ENCODE results near the gene G0S2. TPM values are rescaled to one million over a fixed set of nuclear protein-coding genes. Genes with fewer than 3 reads are reported as not detected.

Gene G0S2
- total RNA-seq, 1 donor: 52.2 TPM

DNA sequence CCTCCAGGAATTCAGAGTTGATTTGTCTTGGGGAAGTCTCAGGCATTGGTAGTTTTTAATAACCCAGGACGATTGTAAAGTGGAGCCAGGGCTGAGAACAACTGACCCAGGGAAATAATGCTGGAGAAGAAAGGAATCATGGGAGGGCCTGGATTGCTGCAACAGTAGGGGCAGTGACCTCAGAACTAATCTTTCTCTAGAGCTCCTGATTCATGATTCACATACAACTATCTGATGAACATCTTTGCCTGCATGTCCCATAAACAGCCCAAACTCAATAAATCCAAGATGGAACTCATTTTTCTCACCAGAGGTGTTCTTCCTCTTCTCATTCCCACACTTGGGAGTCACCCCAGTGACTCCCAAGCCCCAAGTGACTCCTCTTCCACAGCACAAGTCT lies 8.1 kb upstream of the G0S2 start:
- no peak for DNase-seq (ENCODE audit: low read depth)
- TF ChIP-seq, protein P1, sequence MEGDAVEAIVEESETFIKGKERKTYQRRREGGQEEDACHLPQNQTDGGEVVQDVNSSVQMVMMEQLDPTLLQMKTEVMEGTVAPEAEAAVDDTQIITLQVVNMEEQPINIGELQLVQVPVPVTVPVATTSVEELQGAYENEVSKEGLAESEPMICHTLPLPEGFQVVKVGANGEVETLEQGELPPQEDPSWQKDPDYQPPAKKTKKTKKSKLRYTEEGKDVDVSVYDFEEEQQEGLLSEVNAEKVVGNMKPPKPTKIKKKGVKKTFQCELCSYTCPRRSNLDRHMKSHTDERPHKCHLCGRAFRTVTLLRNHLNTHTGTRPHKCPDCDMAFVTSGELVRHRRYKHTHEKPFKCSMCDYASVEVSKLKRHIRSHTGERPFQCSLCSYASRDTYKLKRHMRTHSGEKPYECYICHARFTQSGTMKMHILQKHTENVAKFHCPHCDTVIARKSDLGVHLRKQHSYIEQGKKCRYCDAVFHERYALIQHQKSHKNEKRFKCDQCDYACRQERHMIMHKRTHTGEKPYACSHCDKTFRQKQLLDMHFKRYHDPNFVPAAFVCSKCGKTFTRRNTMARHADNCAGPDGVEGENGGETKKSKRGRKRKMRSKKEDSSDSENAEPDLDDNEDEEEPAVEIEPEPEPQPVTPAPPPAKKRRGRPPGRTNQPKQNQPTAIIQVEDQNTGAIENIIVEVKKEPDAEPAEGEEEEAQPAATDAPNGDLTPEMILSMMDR (IDR thresholded peaks at IDR 0.05; ENCODE audit: insufficient read depth, low read depth, low read length): no peak
- H3K4me3 ChIP-seq (ENCODE audit: low read depth, low read length): no peak overlapping the region

DNA sequence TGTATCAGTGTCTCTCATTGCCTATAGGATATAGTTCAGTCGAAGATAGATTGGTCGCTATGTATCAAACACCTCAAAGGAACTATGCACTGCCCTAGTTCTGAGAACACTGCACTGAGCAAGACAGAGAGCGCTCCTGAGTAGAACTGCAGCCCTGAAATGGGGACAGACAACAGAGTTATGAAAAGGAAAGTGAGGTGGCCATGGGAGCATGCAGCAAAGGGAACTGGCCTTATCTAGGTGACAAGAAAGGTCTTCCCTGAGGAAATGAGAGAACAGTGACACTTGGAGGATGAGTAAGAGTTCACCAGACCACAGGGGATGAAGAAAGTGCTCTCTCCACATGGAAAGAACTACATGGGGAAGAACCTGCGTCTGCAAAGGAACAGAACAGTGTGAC lies 7.5 kb upstream of the G0S2 start:
- TF ChIP-seq, protein P1 (IDR thresholded peaks at IDR 0.05; ENCODE audit: insufficient read depth, low read depth, low read length): no peak
- no peak for DNase-seq (ENCODE audit: low read depth)
- no peak overlapping the region for H3K4me3 ChIP-seq (ENCODE audit: low read depth, low read length)

DNA sequence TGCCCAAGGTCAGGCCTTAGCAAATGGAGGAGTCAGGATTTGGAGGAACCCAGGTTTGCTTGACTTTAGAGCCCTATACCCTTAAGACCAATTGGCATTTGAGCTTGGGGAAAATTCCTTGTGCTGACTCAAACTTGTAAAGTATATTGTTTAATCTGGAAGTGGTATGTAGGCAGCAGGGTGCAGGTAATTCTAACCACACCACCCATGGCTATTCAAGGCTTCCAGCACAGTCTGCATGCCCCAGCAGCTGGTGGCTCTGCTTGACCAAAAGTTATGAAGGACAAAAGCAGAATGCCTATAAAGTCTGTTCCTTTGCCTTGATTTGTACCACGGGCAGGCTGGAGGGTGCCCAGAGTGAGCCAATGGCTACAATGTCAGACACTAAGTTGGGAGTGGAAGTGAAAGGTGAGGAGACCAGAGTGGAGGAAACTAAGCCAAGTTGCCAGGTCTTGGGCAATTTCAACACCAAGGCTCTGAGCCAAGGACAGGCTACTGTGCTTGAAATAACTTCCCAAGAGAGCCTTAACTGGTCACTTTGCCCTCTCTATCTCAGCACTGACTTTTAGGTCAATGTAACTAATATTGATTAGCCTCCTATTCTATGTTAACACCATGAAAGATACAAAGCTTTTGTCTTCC lies 4.7 kb upstream of the G0S2 start:
- TF ChIP-seq, protein P1 (IDR thresholded peaks at IDR 0.05; ENCODE audit: insufficient read depth, low read depth, low read length): no peak
- H3K4me3 ChIP-seq (ENCODE audit: low read depth, low read length): no peak overlapping the region
- no peak for DNase-seq (ENCODE audit: low read depth)

DNA sequence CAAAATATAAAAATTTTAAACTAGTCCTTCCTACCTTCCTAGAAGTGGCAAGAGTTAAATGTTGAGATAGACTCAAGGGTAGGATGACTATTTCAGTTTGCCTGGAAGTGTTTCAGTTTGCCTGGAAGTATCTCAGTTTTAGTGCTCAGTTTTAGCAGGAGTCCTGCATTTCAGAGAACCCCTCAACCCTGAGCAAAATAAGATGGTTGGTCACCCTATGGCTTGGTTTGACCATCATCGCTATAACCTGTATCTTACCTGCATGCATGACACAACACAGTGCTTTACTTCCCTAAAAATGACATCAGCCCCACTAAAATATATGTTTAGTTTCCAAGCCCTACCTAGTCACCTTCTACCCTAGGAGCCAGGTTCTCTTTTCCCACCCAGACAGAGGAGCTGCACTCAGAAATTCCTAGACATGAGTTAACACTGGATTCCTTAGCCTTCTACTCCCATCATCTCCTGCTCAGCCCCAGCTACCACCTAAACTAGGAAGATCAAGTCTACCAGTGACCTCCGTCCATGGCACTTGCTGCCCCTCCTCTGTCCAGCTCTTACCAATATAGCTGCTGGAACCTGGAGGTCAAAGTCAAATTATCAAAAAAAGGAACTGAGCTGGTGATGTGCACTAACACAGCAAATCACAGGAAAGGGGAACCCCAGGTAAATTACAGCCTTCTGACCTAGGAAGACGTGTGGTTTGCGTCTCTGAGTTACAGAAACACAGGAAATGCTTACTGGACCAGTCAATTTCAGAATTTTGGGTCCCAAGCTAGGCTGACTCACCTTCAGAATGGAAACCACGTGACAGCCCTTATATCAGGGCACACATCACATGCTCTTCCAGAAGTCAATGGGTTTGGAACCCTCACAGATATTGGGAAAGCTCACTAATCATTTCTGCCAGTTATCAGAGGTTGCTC lies 2.2 kb upstream of the G0S2 start:
- DNase-seq (ENCODE audit: low read depth): no peak
- TF ChIP-seq, protein P1 (IDR thresholded peaks at IDR 0.05; ENCODE audit: insufficient read depth, low read depth, low read length): no peak
- H3K4me3 ChIP-seq (ENCODE audit: low read depth, low read length): no peak overlapping the region

DNA sequence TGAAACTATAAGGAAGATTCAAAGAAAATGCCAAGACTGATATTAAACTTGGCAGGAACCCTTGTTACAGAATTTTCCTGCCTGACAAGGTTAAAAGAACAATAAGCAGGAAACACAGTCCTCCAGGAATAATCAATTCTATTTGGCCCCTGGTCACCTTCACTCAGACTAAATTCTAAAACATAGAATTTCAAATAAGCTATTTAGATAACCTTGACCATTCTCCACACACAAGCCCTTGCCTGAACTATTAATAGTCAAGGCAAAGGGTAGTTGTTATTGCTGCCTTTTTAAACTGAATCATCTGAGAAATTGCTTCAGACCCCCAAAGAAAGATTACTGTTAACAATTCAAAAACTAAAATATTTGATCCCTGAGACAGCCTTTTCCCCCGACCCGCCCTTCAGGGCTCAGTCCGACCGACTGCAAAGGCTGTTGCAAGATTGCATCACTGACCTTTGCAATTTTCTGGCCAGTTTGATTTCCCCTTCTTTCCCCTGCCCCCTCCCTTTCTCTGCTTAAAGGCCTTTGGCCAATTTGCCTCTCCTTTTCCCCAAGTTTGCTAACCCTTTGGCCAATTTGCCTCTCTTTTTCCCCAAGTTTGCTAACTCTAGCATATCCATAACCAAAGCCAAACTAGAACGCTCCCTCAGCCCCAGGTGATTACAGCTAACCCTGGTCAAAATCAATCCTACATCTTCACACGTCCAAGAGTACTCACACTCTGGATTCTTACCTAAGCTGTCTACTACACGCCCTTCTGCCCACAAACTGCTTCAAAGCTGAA lies 1.4 kb upstream of the G0S2 start:
- H3K4me3 ChIP-seq (ENCODE audit: low read depth, low read length): no peak overlapping the region
- DNase-seq (ENCODE audit: low read depth): no peak
- TF ChIP-seq, protein P1 (IDR thresholded peaks at IDR 0.05; ENCODE audit: insufficient read depth, low read depth, low read length): no peak

DNA sequence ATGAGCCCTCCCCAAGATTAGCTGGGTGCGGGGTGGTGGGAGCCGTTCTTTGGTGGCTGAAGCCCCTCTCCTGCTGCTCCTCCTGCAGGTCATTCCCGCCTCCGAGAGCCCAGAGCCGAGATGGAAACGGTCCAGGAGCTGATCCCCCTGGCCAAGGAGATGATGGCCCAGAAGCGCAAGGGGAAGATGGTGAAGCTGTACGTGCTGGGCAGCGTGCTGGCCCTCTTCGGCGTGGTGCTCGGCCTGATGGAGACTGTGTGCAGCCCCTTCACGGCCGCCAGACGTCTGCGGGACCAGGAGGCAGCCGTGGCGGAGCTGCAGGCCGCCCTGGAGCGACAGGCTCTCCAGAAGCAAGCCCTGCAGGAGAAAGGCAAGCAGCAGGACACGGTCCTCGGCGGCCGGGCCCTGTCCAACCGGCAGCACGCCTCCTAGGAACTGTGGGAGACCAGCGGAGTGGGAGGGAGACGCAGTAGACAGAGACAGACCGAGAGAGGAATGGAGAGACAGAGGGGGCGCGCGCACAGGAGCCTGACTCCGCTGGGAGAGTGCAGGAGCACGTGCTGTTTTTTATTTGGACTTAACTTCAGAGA lies 448 bp downstream of the G0S2 start:
- DNase-seq (ENCODE audit: low read depth): no peak
- peak overlapping the region; percentile 59 for H3K4me3 ChIP-seq (ENCODE audit: low read depth, low read length)
- TF ChIP-seq, protein P1 (IDR thresholded peaks at IDR 0.05; ENCODE audit: insufficient read depth, low read depth, low read length): no peak

Measured in fibroblast of villous mesenchyme (primary cell).